Mucosa of descending colon (tissue), 3 donors: ENCODE results near the gene CREG2. TPM values are rescaled to one million over a fixed set of nuclear protein-coding genes. Genes with fewer than 3 reads are reported as not detected.

ENCODE experiments used
- ATAC-seq: fragments of 200-7000 bp; cut with Tn5 transposase; one replicate; pipeline ENCODE4 v1.9.1; 2020; ENCODE audit warnings: mild to moderate bottlenecking, moderate library complexity
- DNase-seq, 3 donors: peaks; one replicate each; pipeline ENCODE4 v3.0.0-alpha.2; 2020
- H3K36me3 ChIP-seq: fragments of 200-600 bp; one replicate; pipeline ENCODE4 v1.8.0; 2021; ENCODE audit warnings: low read depth, mild to moderate bottlenecking
- H3K4me1 ChIP-seq: fragments of 200-600 bp; one replicate; pipeline ENCODE4 v1.8.0; 2021; ENCODE audit warnings: low read depth, mild to moderate bottlenecking
- H3K4me3 ChIP-seq: fragments of 200-600 bp; one replicate; pipeline ENCODE4 v1.8.0; 2021; ENCODE audit warnings: mild to moderate bottlenecking
- H3K9me3 ChIP-seq: fragments of 200-600 bp; one replicate; pipeline ENCODE4 v1.8.0; 2021; ENCODE audit warnings: mild to moderate bottlenecking
- intact Hi-C, 2 donors: fragments of 100-400 bp; cut with DNase I in 1 of 2; cut with micrococcal nuclease in 1 of 2; formaldehyde crosslinking; loops; one replicate each; pipeline versions ENCODE4 v1.11.0 to v1.11.1; 2022; cut with DNase I, micrococcal nuclease
- microRNA-seq: library from miRNA; unstranded; fragments of <30 nt; microRNA quantifications from one replicate; pipeline ENCODE4, GENCODE V29; 2019
- total RNA-seq, 3 donors: library from RNA; stranded (reverse); fragmentation: NEBNext Ultra II Directional in 2 of 3; extraction: Animal tissue kit (Norgen Biotek cat#: 25700) in 2 of 3; gene quantifications; one replicate each; pipeline versions ENCODE4 v1.2.1 to v1.2.4, GENCODE V29; 2021 to 2023
- TF ChIP-seq, protein P1 (sequence below): fragments of 200-600 bp; IDR thresholded peaks from one replicate; pipeline ENCODE4 v1.8.0; 2022; ENCODE audit warnings: antibody characterized with exemption, mild to moderate bottlenecking
- donor health status: DM: no; HTN: no; CAD: no; lungs with moderate emphysema.
- donor health status: DM: no; HTN: no; CAD: no.
- donor health status: DM: no; HTN: yes; CAD: no.

Gene CREG2
- total RNA-seq, 3 donors from 2014 or later = 0.19 to 1.1 TPM; not detected in 1

DNA sequence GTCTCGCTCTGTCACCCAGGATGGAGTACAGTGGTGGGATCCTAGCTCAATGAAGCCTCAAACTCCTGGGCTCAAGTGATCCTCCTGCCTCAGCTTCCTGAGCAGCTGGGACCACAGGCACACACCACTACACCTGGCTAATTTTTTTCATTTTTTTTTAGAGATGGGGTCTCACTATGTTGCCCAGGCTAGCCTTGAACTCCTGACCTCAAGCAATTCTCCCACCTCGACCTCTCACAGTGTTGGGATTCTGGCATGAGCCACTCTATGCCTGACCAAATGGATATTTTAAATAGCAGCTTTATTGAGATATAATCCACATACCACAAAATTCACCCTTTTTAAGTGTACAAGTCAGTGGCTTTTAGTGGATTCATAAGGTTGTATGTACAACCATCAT, 89.9 kb downstream of the CREG2 start:
- ATAC-seq (no peak), DNase-seq (no peak)
- TF ChIP-seq, protein P1, sequence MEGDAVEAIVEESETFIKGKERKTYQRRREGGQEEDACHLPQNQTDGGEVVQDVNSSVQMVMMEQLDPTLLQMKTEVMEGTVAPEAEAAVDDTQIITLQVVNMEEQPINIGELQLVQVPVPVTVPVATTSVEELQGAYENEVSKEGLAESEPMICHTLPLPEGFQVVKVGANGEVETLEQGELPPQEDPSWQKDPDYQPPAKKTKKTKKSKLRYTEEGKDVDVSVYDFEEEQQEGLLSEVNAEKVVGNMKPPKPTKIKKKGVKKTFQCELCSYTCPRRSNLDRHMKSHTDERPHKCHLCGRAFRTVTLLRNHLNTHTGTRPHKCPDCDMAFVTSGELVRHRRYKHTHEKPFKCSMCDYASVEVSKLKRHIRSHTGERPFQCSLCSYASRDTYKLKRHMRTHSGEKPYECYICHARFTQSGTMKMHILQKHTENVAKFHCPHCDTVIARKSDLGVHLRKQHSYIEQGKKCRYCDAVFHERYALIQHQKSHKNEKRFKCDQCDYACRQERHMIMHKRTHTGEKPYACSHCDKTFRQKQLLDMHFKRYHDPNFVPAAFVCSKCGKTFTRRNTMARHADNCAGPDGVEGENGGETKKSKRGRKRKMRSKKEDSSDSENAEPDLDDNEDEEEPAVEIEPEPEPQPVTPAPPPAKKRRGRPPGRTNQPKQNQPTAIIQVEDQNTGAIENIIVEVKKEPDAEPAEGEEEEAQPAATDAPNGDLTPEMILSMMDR = no peak
- no peaks in the 10 kb centered on the region for H3K4me1 ChIP-seq
- intact Hi-C loops = no loop called here
- H3K4me3 ChIP-seq = no peak overlapping the region
- H3K36me3 ChIP-seq = no peaks in the 10 kb centered on the region
- no peaks in the 10 kb centered on the region for H3K9me3 ChIP-seq

DNA sequence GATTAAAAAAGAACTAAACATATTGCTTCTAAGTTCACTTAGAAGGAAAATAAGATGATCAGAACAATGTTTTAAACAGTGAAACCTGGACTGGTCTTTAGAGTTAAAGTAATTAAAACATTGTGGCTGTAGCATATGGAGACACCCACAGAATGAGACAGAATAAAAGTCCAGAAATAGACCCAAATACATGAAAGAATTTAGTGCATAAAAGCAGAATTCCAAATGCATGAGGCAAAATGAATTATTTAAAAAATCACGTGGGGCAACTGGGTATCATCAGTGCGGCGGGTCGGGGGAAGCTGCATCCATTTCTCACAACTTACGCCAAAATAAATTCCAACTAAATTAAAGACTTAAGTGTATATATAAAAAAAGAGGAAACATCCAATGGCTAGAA, 90.9 kb downstream of the CREG2 start:
- DNase-seq (no peak), ATAC-seq (no peak)
- no peaks in the 10 kb centered on the region for H3K4me1 ChIP-seq
- no peaks in the 10 kb centered on the region for H3K36me3 ChIP-seq
- intact Hi-C loops = no loop called here
- TF ChIP-seq, protein P1 = no peak
- no peaks in the 10 kb centered on the region for H3K9me3 ChIP-seq
- no peak overlapping the region for H3K4me3 ChIP-seq

DNA sequence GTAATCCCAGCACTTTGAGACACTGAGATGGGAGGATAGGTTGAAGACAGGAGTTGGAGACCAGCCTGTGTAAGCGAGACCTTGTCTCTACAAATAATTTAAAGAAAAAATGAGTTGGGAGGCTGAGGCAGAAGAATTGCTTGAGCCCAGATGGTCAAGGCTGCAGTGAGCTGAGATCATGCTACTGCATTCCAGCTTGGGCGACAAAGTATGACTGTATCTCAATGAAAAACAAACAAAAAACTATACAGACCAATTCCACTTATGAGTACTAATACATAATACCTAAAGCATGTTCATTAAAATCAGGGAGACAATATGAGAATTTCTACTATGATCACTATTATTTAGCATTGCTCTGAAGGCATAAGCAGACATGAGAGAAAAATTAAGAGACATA, 91.4 kb downstream of the CREG2 start:
- ATAC-seq (no peak), DNase-seq (no peak)
- intact Hi-C loops = no loop called here
- no peaks in the 10 kb centered on the region for H3K4me1 ChIP-seq
- H3K36me3 ChIP-seq = no peaks in the 10 kb centered on the region
- H3K9me3 ChIP-seq = no peaks in the 10 kb centered on the region
- H3K4me3 ChIP-seq = no peak overlapping the region
- TF ChIP-seq, protein P1 = no peak

Small RNAs within 50 kb of the gene (microRNA-seq; reads per million reads assigned to microRNA genes)
- 2.3 reads per million, percentile 5 among the genes with 10 or more reads in this experiment for gene MIR5696

Other genes with a start within 250 kb of the CREG2 start
- 10 to 100 TPM; 14.4 to 28.8 (median 17.7) TPM for gene TBC1D8, start 236.1 kb downstream of the CREG2 start, total RNA-seq
- gene CNOT11, start 134.6 kb downstream of the CREG2 start, total RNA-seq = 10 to 100 TPM; 39.3 to 56.7 (median 54.4) TPM
- 10 to 100 TPM; 50.5 to 62.5 (median 56.3) TPM for gene RNF149, start 78.8 kb downstream of the CREG2 start, total RNA-seq
- gene RFX8, start 87.6 kb upstream of the CREG2 start, total RNA-seq = not detected